ENCODE measurements around the gene S100A12. TPM values are rescaled to one million over a fixed set of nuclear protein-coding genes. Genes with fewer than 3 reads are reported as not detected.

Gene S100A12
- total RNA-seq, 1 donor = not detected

GRCh38 chr1:153389401-153389800 lies 14.0 kb upstream of the S100A12 start:
- no peak for DNase-seq (ENCODE audit: low read depth)
- TF ChIP-seq, protein P1, sequence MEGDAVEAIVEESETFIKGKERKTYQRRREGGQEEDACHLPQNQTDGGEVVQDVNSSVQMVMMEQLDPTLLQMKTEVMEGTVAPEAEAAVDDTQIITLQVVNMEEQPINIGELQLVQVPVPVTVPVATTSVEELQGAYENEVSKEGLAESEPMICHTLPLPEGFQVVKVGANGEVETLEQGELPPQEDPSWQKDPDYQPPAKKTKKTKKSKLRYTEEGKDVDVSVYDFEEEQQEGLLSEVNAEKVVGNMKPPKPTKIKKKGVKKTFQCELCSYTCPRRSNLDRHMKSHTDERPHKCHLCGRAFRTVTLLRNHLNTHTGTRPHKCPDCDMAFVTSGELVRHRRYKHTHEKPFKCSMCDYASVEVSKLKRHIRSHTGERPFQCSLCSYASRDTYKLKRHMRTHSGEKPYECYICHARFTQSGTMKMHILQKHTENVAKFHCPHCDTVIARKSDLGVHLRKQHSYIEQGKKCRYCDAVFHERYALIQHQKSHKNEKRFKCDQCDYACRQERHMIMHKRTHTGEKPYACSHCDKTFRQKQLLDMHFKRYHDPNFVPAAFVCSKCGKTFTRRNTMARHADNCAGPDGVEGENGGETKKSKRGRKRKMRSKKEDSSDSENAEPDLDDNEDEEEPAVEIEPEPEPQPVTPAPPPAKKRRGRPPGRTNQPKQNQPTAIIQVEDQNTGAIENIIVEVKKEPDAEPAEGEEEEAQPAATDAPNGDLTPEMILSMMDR (IDR thresholded peaks at IDR 0.05; ENCODE audit: insufficient read depth, low read length) = no peak
- H3K4me3 ChIP-seq (ENCODE audit: low read depth, low read length) = no peak overlapping the region

DNA sequence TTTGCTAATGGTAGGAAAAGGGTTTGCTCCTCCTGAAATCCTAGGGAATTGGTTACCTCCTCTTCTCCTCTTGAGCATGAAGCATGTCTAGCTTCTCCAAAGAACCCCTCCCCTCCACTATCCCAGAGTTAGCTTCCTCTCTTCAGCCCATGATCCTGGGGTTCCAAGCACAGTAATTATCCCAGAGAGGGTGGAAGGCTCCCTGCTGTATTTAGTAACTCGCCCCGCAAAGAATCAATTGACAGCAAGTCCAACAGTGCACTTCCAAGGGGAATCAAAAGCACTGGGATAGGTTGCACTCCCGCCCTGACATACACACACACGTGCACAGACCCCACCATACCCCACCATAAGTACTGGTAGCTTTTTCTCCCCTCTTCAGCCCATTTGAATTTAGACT lies 12.4 kb upstream of the S100A12 start:
- H3K4me3 ChIP-seq (ENCODE audit: low read depth, low read length) = no peak overlapping the region
- DNase-seq (ENCODE audit: low read depth) = no peak
- TF ChIP-seq, protein P1 (IDR thresholded peaks at IDR 0.05; ENCODE audit: insufficient read depth, low read length) = no peak

DNA sequence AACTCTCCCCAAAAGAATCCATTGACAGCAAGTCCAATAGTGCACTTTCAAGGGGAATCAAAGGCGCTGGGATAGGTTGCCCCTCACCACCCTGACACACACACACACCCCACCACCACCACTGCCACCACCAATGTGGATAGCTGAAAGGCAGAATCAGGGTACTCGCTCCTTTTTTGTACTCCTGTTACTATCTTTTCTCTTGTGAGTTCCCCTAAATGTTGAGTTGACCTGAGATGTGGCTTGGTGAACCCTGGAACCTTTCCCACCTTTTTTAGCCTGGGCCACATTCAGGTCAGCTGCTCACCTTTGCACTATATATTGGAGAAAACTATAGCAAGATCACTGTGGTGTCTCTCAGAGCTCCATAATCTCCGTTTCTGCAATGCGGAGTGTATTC lies 11.6 kb upstream of the S100A12 start:
- no peak overlapping the region for H3K4me3 ChIP-seq (ENCODE audit: low read depth, low read length)
- DNase-seq (ENCODE audit: low read depth) = no peak
- TF ChIP-seq, protein P1 (IDR thresholded peaks at IDR 0.05; ENCODE audit: insufficient read depth, low read length) = no peak

- no peak overlapping the region for H3K4me3 ChIP-seq (ENCODE audit: low read depth, low read length)
- DNase-seq (ENCODE audit: low read depth) = no peak
- TF ChIP-seq, protein P1 (IDR thresholded peaks at IDR 0.05; ENCODE audit: insufficient read depth, low read length) = no peak
These were observed 11.1 kb upstream of the S100A12 start for GRCh38 chr1:153386500-153386901.

GRCh38 chr1:153384958-153385580 lies 9.6 kb upstream of the S100A12 start:
- TF ChIP-seq, protein P1 (IDR thresholded peaks at IDR 0.05; ENCODE audit: insufficient read depth, low read length) = no peak
- DNase-seq (ENCODE audit: low read depth) = no peak
- no peak overlapping the region for H3K4me3 ChIP-seq (ENCODE audit: low read depth, low read length)

GRCh38 chr1:153380711-153381110 lies 5.3 kb upstream of the S100A12 start:
- TF ChIP-seq, protein P1 (IDR thresholded peaks at IDR 0.05; ENCODE audit: insufficient read depth, low read length) = no peak
- DNase-seq (ENCODE audit: low read depth) = no peak
- no peak overlapping the region for H3K4me3 ChIP-seq (ENCODE audit: low read depth, low read length)

DNA sequence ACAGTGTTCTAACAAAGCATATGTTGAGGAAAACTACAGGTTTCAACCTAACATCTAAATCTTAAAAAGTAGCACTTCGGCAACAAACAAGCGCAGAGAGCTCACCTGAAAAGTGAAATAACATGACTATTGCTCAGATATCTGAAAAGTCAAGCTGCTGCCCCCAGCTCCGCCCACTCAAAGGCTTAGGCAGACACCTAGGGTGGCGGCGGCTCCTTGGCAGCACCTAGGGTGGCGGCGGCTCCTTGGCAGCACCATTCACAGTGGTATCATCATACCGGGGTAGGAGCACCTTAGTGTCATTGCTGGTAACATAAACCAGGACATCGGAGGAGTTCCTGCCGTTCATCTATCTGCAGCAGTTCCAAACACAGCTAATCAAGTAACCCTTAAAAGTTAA lies 4.2 kb upstream of the S100A12 start:
- H3K4me3 ChIP-seq (ENCODE audit: low read depth, low read length) = no peak overlapping the region
- no peak for DNase-seq (ENCODE audit: low read depth)
- TF ChIP-seq, protein P1 (IDR thresholded peaks at IDR 0.05; ENCODE audit: insufficient read depth, low read length) = no peak

Measured in fibroblast of the aortic adventitia (primary cell).